AG09319 (cell line): Measurements from ENCODE around the gene MYO10.

ENCODE experiments used
- DNase-seq: peaks from one replicate; pipeline ENCODE4 v3.0.0-alpha.2; 2010; ENCODE audit warnings: low read depth; ENCODE audit errors: extremely low read depth
- TF ChIP-seq, protein P1 (sequence below): IDR thresholded peaks from 2 replicates; pipeline ENCODE4 v1.5.1; 2011; ENCODE audit warnings: low read depth, mild to moderate bottlenecking, inconsistent platforms, low read length, moderate library complexity

Gene MYO10

DNA sequence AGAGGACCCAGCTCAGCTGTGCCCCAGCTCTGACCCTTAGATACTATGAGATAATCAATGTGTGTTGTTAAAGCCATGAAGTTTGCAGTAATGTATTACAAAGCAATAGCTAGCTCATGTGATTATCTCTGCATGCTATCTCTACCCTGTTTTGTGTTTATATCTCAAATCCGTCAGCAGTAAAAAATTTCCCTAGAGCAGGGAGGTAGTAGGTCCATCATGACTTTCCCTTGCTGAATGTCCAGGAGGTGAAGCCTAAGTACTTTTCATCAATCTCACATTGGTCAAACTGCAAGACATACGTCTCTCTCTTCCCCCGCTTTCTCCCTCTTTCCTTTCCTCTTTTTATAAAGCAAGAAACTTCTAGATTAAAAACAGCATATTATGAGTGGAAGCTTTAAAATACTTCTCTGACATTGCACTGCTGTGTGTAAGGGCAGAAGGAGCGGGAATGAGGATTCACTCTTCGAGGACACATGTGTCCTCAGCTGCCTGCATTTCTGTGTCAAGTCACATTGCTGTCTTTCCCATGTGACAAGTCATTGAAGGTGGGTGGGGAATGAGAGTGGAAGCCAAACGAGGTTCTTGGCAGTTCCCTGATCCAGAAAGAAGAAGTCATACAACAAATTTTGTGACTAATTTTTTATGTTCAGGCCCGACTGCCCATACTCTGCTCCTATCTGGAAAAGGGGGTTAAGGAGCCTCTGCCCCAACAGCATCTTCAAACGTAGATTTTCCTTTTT is 226.2 kb downstream of the MYO10 start:
- no peak for DNase-seq
- TF ChIP-seq, protein P1, sequence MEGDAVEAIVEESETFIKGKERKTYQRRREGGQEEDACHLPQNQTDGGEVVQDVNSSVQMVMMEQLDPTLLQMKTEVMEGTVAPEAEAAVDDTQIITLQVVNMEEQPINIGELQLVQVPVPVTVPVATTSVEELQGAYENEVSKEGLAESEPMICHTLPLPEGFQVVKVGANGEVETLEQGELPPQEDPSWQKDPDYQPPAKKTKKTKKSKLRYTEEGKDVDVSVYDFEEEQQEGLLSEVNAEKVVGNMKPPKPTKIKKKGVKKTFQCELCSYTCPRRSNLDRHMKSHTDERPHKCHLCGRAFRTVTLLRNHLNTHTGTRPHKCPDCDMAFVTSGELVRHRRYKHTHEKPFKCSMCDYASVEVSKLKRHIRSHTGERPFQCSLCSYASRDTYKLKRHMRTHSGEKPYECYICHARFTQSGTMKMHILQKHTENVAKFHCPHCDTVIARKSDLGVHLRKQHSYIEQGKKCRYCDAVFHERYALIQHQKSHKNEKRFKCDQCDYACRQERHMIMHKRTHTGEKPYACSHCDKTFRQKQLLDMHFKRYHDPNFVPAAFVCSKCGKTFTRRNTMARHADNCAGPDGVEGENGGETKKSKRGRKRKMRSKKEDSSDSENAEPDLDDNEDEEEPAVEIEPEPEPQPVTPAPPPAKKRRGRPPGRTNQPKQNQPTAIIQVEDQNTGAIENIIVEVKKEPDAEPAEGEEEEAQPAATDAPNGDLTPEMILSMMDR, result no peak

DNA sequence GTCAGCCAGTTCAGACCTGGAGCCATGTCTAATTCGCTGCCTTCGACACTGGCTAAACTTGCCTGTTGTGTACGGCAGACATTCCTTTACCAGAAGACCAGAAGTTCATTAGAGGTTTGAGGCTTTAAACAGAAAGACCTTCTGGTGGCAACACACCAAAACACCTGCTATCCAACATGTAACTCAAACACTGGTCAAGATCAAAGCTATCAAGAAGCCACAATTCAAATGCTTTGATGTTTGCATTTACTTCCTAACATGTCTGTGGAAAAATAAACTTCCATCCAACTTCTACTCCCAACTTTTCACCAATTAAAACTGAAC is 228.3 kb downstream of the MYO10 start:
- TF ChIP-seq, protein P1, result no peak
- no peak for DNase-seq

DNA sequence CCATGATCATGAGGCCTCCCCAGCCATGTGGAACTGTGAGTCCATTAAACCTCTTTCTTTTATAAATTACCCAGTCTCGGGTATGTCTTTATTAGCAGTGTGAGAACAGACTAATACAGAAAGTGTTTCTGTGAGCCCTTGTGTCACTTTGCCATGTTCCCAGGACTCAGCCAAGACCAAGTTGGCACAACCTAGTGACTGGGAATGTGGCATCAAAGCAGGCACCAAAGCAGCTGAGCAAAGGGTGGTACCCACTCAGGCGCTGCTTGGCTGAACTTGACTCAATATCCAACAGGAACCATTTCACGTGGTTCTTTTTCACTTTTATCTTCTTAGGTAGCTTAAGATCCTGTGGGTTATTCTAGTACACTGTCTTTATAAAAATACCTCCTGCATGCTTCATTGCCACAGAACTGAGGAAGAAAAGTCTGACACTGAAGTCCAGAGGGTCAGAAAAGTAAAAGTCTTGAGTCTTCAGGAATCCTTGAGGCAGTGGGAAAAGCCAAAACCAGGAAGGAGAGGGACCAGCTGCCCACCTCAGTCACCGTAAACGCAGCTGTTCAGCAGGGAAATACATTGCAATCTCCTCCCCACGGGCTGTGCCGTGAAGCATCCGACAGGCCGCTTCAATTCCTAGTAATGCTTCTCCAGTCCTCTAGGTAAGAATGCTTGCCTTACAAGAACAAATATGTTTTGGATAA is 228.8 kb downstream of the MYO10 start:
- TF ChIP-seq, protein P1, result no peak
- DNase-seq, result no peak

DNA sequence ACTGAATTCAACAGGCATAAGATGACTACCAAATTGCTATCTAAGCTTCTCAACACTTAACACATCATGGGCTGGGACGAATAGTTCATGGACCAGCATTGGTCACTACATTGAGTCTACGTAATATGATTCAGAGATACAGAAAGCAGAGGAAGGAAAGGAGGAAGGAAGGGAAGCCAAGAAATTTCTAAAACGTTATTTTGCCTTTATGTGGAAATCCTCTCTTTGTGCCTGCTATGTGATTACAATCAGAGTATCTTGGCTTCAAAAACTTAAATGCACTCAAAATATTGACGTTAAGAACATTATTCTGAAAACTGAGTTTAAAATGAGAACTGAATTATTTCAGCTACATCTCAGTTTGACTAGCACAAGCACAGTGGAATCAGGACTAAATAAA is 231.1 kb downstream of the MYO10 start:
- TF ChIP-seq, protein P1, result no peak
- DNase-seq, result no peak

DNA sequence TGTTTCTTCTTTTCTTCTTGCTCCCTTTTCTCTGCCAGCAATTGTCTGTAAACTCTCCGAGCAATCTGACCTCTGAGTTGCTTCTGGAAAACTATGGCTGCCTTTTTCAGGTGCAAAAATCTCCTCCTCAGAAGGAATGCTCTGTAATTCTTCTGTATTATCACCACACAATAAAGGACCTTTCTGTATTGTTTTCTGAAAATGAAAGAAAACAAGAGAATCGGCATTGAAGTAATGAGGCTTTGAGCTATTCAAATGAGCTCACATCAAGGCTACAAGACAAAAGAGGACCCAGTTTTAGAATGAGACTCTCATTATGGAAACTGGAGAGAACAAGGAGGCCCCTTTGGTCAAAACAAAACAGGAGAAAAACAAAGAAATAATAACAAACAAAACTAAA is 233.1 kb downstream of the MYO10 start:
- no peak for DNase-seq

DNA sequence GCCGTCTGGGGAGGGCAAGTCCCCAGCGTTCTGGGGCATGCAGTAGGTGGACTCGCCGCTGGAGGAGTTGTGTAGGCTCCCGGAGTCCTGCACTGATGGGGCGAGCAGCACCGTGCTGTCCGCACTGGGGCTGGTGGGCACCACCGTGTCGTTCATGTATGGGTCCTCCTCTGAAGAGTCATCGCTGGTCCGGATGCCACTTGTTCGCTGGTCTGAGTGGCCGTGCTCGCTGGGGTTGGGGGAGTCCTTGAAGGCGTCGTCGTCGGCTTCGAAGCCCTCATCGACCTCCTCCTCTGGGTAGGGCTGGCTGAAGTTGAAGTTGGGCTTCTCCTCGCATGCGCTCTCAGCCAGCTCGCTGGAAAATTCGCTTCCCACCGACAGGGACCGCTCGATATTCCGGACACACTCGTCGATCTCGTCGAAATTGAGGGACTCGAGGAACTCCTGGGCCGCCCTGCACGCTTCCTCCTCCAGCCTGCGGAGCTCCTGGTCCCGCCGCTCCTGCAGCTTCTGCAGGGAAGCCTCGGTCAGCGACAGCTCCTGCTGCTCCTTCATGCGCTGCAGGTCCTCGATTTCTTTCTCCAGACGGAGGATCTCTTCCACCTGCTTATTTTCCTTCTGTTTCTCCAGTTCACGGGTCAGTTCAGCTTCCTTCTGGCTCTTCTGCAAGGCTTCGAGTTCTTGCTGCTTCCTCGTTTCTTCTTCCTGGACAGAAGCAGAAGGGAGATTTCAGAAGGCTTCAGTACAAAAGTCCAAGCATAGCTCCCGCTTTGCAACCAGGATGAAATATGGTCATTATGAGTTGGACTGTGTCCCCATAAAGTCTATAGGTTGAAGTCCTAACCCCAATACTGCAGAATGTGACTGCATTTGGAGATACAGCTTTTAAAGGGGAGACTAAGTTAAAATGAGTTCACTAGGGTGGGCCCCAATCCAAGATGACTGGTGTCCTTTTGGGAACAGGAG is 234.7 kb downstream of the MYO10 start:
- DNase-seq, result no peak
- TF ChIP-seq, protein P1, result no peak

More for the DNA sequence above, 233.1 kb downstream of the MYO10 start:
- TF ChIP-seq, protein P1, result no peak
